Muscle of back (tissue), 11 donors: ENCODE data around the gene EXPH5. TPM values are rescaled to one million over a fixed set of nuclear protein-coding genes. Genes with fewer than 3 reads are reported as not detected.

Experiments used
- DNase-seq, 3 donors: peaks; one replicate each; pipeline versions ENCODE4 v3.0.0 to v3.0.0-alpha.2; 2013
- polyA plus RNA-seq, 10 donors: library from polyadenylated mRNA; unstranded; fragments of 120-200 nt; gene quantifications; one replicate each; pipeline ENCODE4 v1.2.1, GENCODE V29; 2013; ENCODE audit not compliant: insufficient read length in 10 of 10

The EXPH5 gene
- polyA plus RNA-seq, 10 donors, result 0.28 to 2.6 (median 0.45) TPM

- DNase-seq, result no peak
These were observed 27.9 kb downstream of the EXPH5 start for GRCh38 chr11:108565653-108566052.

GRCh38 chr11:108562746-108563581, 30.6 kb downstream of the EXPH5 start:
- DNase-seq, result no peak

GRCh38 chr11:108561535-108561991, 32.0 kb downstream of the EXPH5 start:
- DNase-seq, result no peak

- peak in 2 of 3 donors; percentile 34 to 86 for DNase-seq
These were observed 33.7 kb downstream of the EXPH5 start for GRCh38 chr11:108559904-108560303.

GRCh38 chr11:108559340-108559739, 34.2 kb downstream of the EXPH5 start:
- DNase-seq, result peak in 2 of 3 donors; percentile 23 to 29

GRCh38 chr11:108558222-108558621, 35.3 kb downstream of the EXPH5 start:
- DNase-seq, result no peak

GRCh38 chr11:108556019-108556418, 37.5 kb downstream of the EXPH5 start:
- DNase-seq, result no peak

GRCh38 chr11:108551651-108552462, 41.7 kb downstream of the EXPH5 start:
- peak in 1 of 3 donors; percentile 38 for DNase-seq

GRCh38 chr11:108549319-108549885, 44.2 kb downstream of the EXPH5 start:
- DNase-seq, result no peak

- DNase-seq, result no peak
These were observed 47.6 kb downstream of the EXPH5 start for GRCh38 chr11:108545909-108546501.

- no peak for DNase-seq
These were observed 50.1 kb downstream of the EXPH5 start for GRCh38 chr11:108543316-108543964.

GRCh38 chr11:108541531-108541930, 52.0 kb downstream of the EXPH5 start:
- no peak for DNase-seq

- no peak for DNase-seq
These were observed 55.1 kb downstream of the EXPH5 start for GRCh38 chr11:108538502-108538901.

GRCh38 chr11:108538022-108538424, 55.5 kb downstream of the EXPH5 start:
- no peak for DNase-seq

GRCh38 chr11:108536783-108537182, 56.8 kb downstream of the EXPH5 start:
- no peak for DNase-seq

GRCh38 chr11:108535384-108535955, 58.1 kb downstream of the EXPH5 start:
- no peak for DNase-seq

GRCh38 chr11:108534274-108534882, 59.2 kb downstream of the EXPH5 start:
- no peak for DNase-seq

GRCh38 chr11:108530426-108530825, 63.1 kb downstream of the EXPH5 start:
- no peak for DNase-seq

GRCh38 chr11:108527382-108527781, 66.2 kb downstream of the EXPH5 start:
- DNase-seq, result no peak

- no peak for DNase-seq
These were observed 68.4 kb downstream of the EXPH5 start for GRCh38 chr11:108525161-108525560.

GRCh38 chr11:108524422-108524821, 69.1 kb downstream of the EXPH5 start:
- no peak for DNase-seq
